ENCODE measurements around the gene ELP5.
"Not testable (repeated sequence)": the region's sequence is repeated elsewhere in the genome, so short reads cannot be mapped to it uniquely, and the experiment has no call there.

ELP5 gene

GRCh38 chr17:7237761-7238419 is 14.1 kb upstream of the ELP5 start:
- no peak for DNase-seq

- no peak for DNase-seq
Measured at GRCh38 chr17:7238420-7239090, 13.5 kb upstream of the ELP5 start.

GRCh38 chr17:7239091-7240027 is 12.7 kb upstream of the ELP5 start, which contains the start of gene PHF23:
Gene PHF23, minus strand, starts transcription at chr17:7239457. Its CDS starts 178 bp downstream, at chr17:7239279.
- peak; percentile 99 for DNase-seq

- no peak for DNase-seq
Measured at GRCh38 chr17:7240375-7240774, 11.6 kb upstream of the ELP5 start.

- no peak for DNase-seq
Measured at GRCh38 chr17:7241090-7241733, 10.8 kb upstream of the ELP5 start.

GRCh38 chr17:7241783-7242716 is 10.0 kb upstream of the ELP5 start, which contains the start of gene GABARAP:
Gene GABARAP, minus strand, starts transcription at chr17:7242449. Its CDS starts 119 bp downstream, at chr17:7242330.
- DNase-seq: peak; percentile 91

- DNase-seq: peak; percentile 97
Measured at GRCh38 chr17:7242717-7243452, 9.1 kb upstream of the ELP5 start.

- DNase-seq: no peak
Measured at GRCh38 chr17:7243453-7243729, 8.6 kb upstream of the ELP5 start.

- DNase-seq: not testable (repeated sequence)
Measured at GRCh38 chr17:7243838-7244237, 8.2 kb upstream of the ELP5 start.

GRCh38 chr17:7246779-7247178 is 5.2 kb upstream of the ELP5 start:
- no peak for DNase-seq

- DNase-seq: no peak
Measured at GRCh38 chr17:7248796-7249195, 3.2 kb upstream of the ELP5 start.

GRCh38 chr17:7249214-7249613 is 2.8 kb upstream of the ELP5 start:
- DNase-seq: no peak

GRCh38 chr17:7249830-7250229 is 2.2 kb upstream of the ELP5 start:
- DNase-seq: no peak

GRCh38 chr17:7250695-7251627 is 1.1 kb upstream of the ELP5 start:
- no peak for DNase-seq

GRCh38 chr17:7251661-7252175 is 297 bp upstream of the ELP5 start, which contains the start of gene CTDNEP1:
Gene CTDNEP1, minus strand, starts transcription at chr17:7251734. Its CDS starts 438 bp downstream, at chr17:7251296.
- peak; percentile 100 for DNase-seq

GRCh38 chr17:7253082-7253481 is 1.1 kb downstream of the ELP5 start:
- no peak for DNase-seq

GRCh38 chr17:7254511-7254910 is 2.5 kb downstream of the ELP5 start:
- DNase-seq: no peak

- no peak for DNase-seq
Measured at GRCh38 chr17:7256766-7257456, 4.9 kb downstream of the ELP5 start.

All from NCI-H748 treated with DMSO at 0.1 percent for 48 hours (cell line).